ENCODE measurements around the gene ATP11C. TPM values are rescaled to one million over a fixed set of nuclear protein-coding genes. Genes with fewer than 3 reads are reported as not detected.

Gene ATP11C
- 41.7 and 42.7 TPM in 2 replicates for total RNA-seq

GRCh38 chrX:139932901-139933796 is at the start of gene ATP11C:
Gene ATP11C, minus strand, starts transcription at chrX:139933053. Its CDS starts 1,011 bp downstream, at chrX:139932042.

DNA sequence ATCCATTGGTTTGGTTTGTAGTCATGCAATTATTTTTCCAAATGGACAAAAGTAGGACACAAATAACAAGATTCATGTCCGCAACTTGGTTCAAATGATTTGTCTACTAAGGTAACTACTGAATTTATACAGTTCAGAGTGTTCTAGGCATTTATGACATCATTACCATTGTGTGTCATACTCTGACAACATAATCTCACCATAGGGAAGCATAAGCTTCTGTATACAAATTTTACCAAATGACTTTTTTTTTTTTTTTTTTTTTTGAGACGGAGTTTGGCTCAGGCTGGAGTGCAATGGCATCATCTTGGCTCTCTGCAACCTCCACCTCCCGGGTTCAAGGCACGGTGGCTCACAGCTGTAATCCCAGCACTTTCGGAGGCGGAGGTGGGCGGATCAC is 32.6 kb upstream of the ATP11C start, which contains the start of gene CXorf66:
CXorf66 (minus strand) TSS at position 101 of the 400 bp plus-strand sequence; CDS start at position 76, 25 bp downstream.

DNA sequence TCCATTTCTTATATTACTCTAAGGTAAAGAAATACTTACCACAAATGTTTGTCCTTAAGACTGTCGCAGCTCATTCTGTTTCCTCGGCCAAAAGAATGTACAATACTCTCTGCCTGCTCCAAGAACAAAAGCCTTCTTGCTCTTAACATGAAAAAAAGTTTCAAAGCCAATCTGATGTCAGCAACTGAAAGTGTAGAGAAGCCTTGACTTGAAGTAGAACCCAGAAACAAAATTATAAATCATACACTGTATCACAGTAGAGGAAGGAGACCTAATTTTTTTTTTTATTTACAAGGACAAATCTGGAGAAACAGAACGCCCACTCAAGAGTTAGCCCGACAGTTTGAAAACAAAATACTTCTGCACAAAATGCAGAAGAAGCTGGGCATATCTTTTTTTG is 224.8 kb downstream of the ATP11C start, which contains the start of gene MCF2:
MCF2 (minus strand) TSS at position 101 of the 400 bp plus-strand sequence. CDS start 56,423 bp downstream, outside the sequence.

Other genes with a start within 250 kb of the ATP11C start
- gene MCF2, start 224.9 kb downstream of the ATP11C start, total RNA-seq: not detected in 2 replicates
- not detected in 2 replicates for gene CXorf66, start 32.5 kb upstream of the ATP11C start, total RNA-seq